ENCODE measurements around the gene FGD3. TPM values are rescaled to one million over a fixed set of nuclear protein-coding genes. Genes with fewer than 3 reads are reported as not detected.

FGD3 gene
- total and polyA plus RNA-seq, 2 donors (not counting 1 experiment from before 2014, with no cell fraction given): 130 to 134 TPM

- H3K4me1 ChIP-seq (ENCODE audit: control insufficient read depth in 2 of 2, insufficient read depth in 2 of 2, low read length in 2 of 2): peaks cover 17 to 18% of the 10 kb centered on the region in 2 donors
- no peak for ATAC-seq (ENCODE audit: low read depth)
- peaks cover 0 to 4% (median 0%) of the 10 kb centered on the region in 3 donors for H3K9me3 ChIP-seq (ENCODE audit: control extremely low read depth in 1 of 3, control insufficient read depth in 2 of 3, insufficient read depth in 1 of 3, low read length in 2 of 3)
- TF ChIP-seq CTCF (IDR thresholded peaks at IDR 0.05) (no peak), EZH2 (IDR thresholded peaks at IDR 0.05; ENCODE audit: borderline replicate concordance, insufficient read depth, low read depth, low read length, poor library complexity, severe bottlenecking) (no peak)
- no peaks in the 10 kb centered on the region for H4K20me1 ChIP-seq (ENCODE audit: control insufficient read depth, insufficient read depth, low read length, poor library complexity, severe bottlenecking)
- H2AFZ ChIP-seq (ENCODE audit: insufficient read depth, low read depth, low read length, poor library complexity, severe bottlenecking): no peak overlapping the region
- ChIA-PET CTCF (interaction anchor here (0.6 to 3.3 kb wide), 7 partner anchors 10 to 157 kb away, joined by 3 to 16 read pairs (median 3); no protein-coding TSS in a partner anchor), POLR2A (no interaction called here)
- Mint-ChIP-seq H3K27ac (no peak overlapping the region), H3K4me3 (no peak overlapping the region), H3K9me3 (ENCODE audit: insufficient read depth) (no peaks in the 10 kb centered on the region), H3K4me1 (peaks cover 26% of the 10 kb centered on the region), H3K27me3 (peaks cover 15% of the 10 kb centered on the region)
- no peak overlapping the region for H3K27ac ChIP-seq (ENCODE audit: low read length in 2 of 2)
- H3K36me3 ChIP-seq (replicated peaks in 1 of 2; ENCODE audit: control extremely low read depth in 1 of 2, control insufficient read depth in 1 of 2, extremely low read depth in 1 of 2, insufficient read depth in 2 of 2, low read length in 1 of 2): no peaks in the 10 kb centered on the region
- peaks cover under 1% of the 10 kb centered on the region for H3K79me2 ChIP-seq (ENCODE audit: control insufficient read depth, insufficient read depth, low read length)
- intact Hi-C loops (cut with micrococcal nuclease): no loop called here
- H3K4me2 ChIP-seq (replicated peaks; ENCODE audit: low read depth, low read length, poor library complexity, severe bottlenecking): no peak overlapping the region
- DNase-seq: no peak
- no peak overlapping the region for H3K4me3 ChIP-seq (ENCODE audit: control extremely low read depth in 1 of 5, extremely low read depth in 1 of 5, insufficient read depth in 1 of 5, low read depth in 2 of 5, low read length in 4 of 5)
- WGBS (ENCODE audit: insufficient coverage): 97% methylated on average over 3 of the region's 9 CpGs
- no peak overlapping the region for H3K9ac ChIP-seq (ENCODE audit: low read length)
- peaks cover 0 to 18% (median 3%) of the 10 kb centered on the region in 4 experiments for H3K27me3 ChIP-seq (replicated peaks in 1 of 4; ENCODE audit: control extremely low read depth in 1 of 4, control insufficient read depth in 3 of 4, insufficient read depth in 4 of 4, low read length in 3 of 4)
Observed at GRCh38 chr9:92952906-92953610, 5.7 kb downstream of the FGD3 start.

Measured in B cell (primary cell).